GM19023 (cell line): ENCODE measurements around the gene ATG14.
A peak's percentile ranks its signal among the peaks of the same experiment; 100 is the strongest.
"Not testable (repeated sequence)": the region's sequence is repeated elsewhere in the genome, so short reads cannot be mapped to it uniquely, and the experiment has no call there.

Source experiments
- ATAC-seq: cut with Tn5 transposase; IDR thresholded peaks from one replicate; pipeline ENCODE4 v1.9.1; 2021; ENCODE audit warnings: mild to moderate bottlenecking, moderate library complexity; ENCODE audit not compliant: unreplicated experiment

The ATG14 gene

GRCh38 chr14:55388160-55388559 lies 23.5 kb downstream of the ATG14 start:
- no peak for ATAC-seq

GRCh38 chr14:55387121-55387520 lies 24.5 kb downstream of the ATG14 start:
- no peak for ATAC-seq

GRCh38 chr14:55386037-55386808 lies 25.4 kb downstream of the ATG14 start:
- ATAC-seq = no peak

- ATAC-seq = no peak
Measured at GRCh38 chr14:55384536-55384935, 27.1 kb downstream of the ATG14 start.

- no peak for ATAC-seq
Measured at GRCh38 chr14:55383541-55384140, 28.0 kb downstream of the ATG14 start.

- not testable (repeated sequence) for ATAC-seq
Measured at GRCh38 chr14:55383056-55383466, 28.6 kb downstream of the ATG14 start.

- no peak for ATAC-seq
Measured at GRCh38 chr14:55382483-55382882, 29.1 kb downstream of the ATG14 start.

GRCh38 chr14:55381561-55381960 lies 30.1 kb downstream of the ATG14 start:
- ATAC-seq = no peak

- ATAC-seq = no peak
Measured at GRCh38 chr14:55381040-55381439, 30.6 kb downstream of the ATG14 start.

- ATAC-seq = no peak
Measured at GRCh38 chr14:55377236-55377635, 34.4 kb downstream of the ATG14 start.

GRCh38 chr14:55374771-55375170 lies 36.9 kb downstream of the ATG14 start:
- no peak for ATAC-seq

- no peak for ATAC-seq
Measured at GRCh38 chr14:55373784-55374705, 37.6 kb downstream of the ATG14 start.

- ATAC-seq = no peak
Measured at GRCh38 chr14:55372825-55373224, 38.8 kb downstream of the ATG14 start.

- ATAC-seq = no peak
Measured at GRCh38 chr14:55372423-55372822, 39.2 kb downstream of the ATG14 start.

- no peak for ATAC-seq
Measured at GRCh38 chr14:55370883-55371455, 40.7 kb downstream of the ATG14 start.

GRCh38 chr14:55366271-55366670 lies 45.4 kb downstream of the ATG14 start:
- ATAC-seq = no peak

GRCh38 chr14:55361190-55361589 lies 50.4 kb downstream of the ATG14 start:
- ATAC-seq = no peak

GRCh38 chr14:55359307-55359706 lies 52.3 kb downstream of the ATG14 start:
- no peak for ATAC-seq

- ATAC-seq = no peak
Measured at GRCh38 chr14:55356913-55357312, 54.7 kb downstream of the ATG14 start.

GRCh38 chr14:55355922-55356321 lies 55.7 kb downstream of the ATG14 start:
- no peak for ATAC-seq

- ATAC-seq = peak; percentile 73
Measured at GRCh38 chr14:55354500-55354899, 57.1 kb downstream of the ATG14 start.
